Lung (tissue), 12 donors: ENCODE results near the gene NBAS. TPM values are rescaled to one million over a fixed set of nuclear protein-coding genes. Genes with fewer than 3 reads are reported as not detected.

ENCODE experiments used
- ATAC-seq: fragments of 200-7000 bp; cut with Tn5 transposase; one replicate; pipeline ENCODE4 v1.9.1; 2020; ENCODE audit warnings: moderate number of reproducible peaks; ENCODE audit not compliant: insufficient read depth, low FRiP score
- DNase-seq, 3 donors: peaks; one replicate each; pipeline ENCODE4 v3.0.0-alpha.2; 2013 to 2017
- H3K27ac ChIP-seq, 2 donors: one replicate each; pipeline ENCODE4 v1.5.1; 2013; ENCODE audit warnings: mild to moderate bottlenecking in 2 of 2, moderate library complexity in 2 of 2, control low read depth in 1 of 2, inconsistent platforms in 1 of 2, low read depth in 1 of 2, low read length in 1 of 2
- H3K27me3 ChIP-seq, 3 donors: one replicate each; pipeline ENCODE4 v1.5.1; 2013; ENCODE audit warnings: low read length in 2 of 3; ENCODE audit not compliant: control insufficient read depth in 3 of 3, insufficient read depth in 3 of 3
- H3K36me3 ChIP-seq, 4 donors: one replicate each; pipeline ENCODE4 v1.5.1; 2013; ENCODE audit warnings: low read length in 4 of 4, mild to moderate bottlenecking in 1 of 4, moderate library complexity in 1 of 4; ENCODE audit not compliant: control insufficient read depth in 4 of 4, insufficient read depth in 4 of 4
- H3K4me1 ChIP-seq, 5 donors: one replicate each; pipeline ENCODE4 v1.5.1; 2013; ENCODE audit warnings: low read length in 5 of 5, mild to moderate bottlenecking in 2 of 5, moderate library complexity in 1 of 5; ENCODE audit not compliant: control insufficient read depth in 5 of 5, insufficient read depth in 5 of 5
- H3K4me3 ChIP-seq: one replicate; pipeline ENCODE4 v1.5.1; 2013; ENCODE audit warnings: mild to moderate bottlenecking, control low read depth, moderate library complexity
- H3K9ac ChIP-seq, 2 donors: one replicate each; pipeline ENCODE4 v1.5.1; 2013; ENCODE audit warnings: low read length in 2 of 2, control low read depth in 1 of 2; ENCODE audit not compliant: insufficient read depth in 1 of 2
- H3K9me3 ChIP-seq, 4 donors: one replicate each; pipeline ENCODE4 v1.5.1; 2013; ENCODE audit warnings: low read length in 3 of 4, mild to moderate bottlenecking in 1 of 4, moderate library complexity in 1 of 4; ENCODE audit not compliant: control insufficient read depth in 4 of 4, insufficient read depth in 3 of 4
- WGBS, 2 donors: extraction: QIAGEN DNeasy Blood & Tissue Kit; methylation state at CpG; one replicate each; pipeline ENCODE4 v1.1.7; 2013; 5-methylcytosine and 5-hydroxymethylcytosine counted together
- polyA plus RNA-seq, 2 donors: library from polyadenylated mRNA; stranded (reverse); fragments of 200-250 nt; gene quantifications; one replicate each; pipeline ENCODE4 v1.2.1, GENCODE V29; 2013
- total RNA-seq, 2 donors: library from RNA; depleted of rRNA in 1 of 2; stranded (reverse); fragments of >200 nt in 1 of 2; gene quantifications; one replicate each; pipeline ENCODE4 v1.2.1, GENCODE V29; 2014 to 2021
- TF ChIP-seq, protein P1 (sequence below): IDR thresholded peaks from 2 replicates; pipeline ENCODE4 v1.5.1; 2012; ENCODE audit warnings: mild to moderate bottlenecking; ENCODE audit errors: control extremely low read depth, extremely low read depth
- donor health status: control.
- donor health status: control.
- donor health status: Bipolar disorder and iron deficiency.
- donor health status: healthy.
- donor health status: DM: yes; HTN: yes; CAD: no.

The NBAS gene
- total and polyA plus RNA-seq, 4 donors = 15.6 to 61.3 (median 35.4) TPM

DNA sequence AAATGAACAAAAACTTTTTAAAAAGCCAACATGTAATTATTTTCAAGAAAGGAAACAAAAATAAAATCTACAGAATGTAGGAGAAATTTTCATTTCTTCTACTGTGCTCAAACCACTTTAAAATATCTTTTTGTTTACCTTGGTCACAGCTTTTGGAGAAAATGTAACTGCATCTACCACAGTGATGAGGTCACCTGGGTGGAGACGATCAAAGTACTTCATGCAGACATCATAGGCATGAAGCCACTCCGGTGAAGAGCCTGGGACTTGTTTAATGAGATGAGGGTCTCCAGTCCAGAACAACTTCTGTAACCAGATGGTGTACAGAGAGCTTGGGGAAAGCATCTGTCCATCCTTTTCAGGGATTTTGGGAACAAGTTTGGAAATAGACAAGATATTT is 285.8 kb downstream of the NBAS start:
- H3K27me3 ChIP-seq = no peaks in the 10 kb centered on the region
- no peak overlapping the region for H3K9ac ChIP-seq
- H3K9me3 ChIP-seq = no peaks in the 10 kb centered on the region
- H3K4me1 ChIP-seq = peaks cover 0 to 5% (median 0%) of the 10 kb centered on the region in 5 donors
- no peak for DNase-seq
- peaks cover 4 to 13% (median 8%) of the 10 kb centered on the region in 4 donors for H3K36me3 ChIP-seq
- ATAC-seq = no peak
- no peak overlapping the region for H3K4me3 ChIP-seq
- 82 to 90% methylated on average over 2 of the region's 2 CpGs for WGBS, 2 donors
- H3K27ac ChIP-seq = no peak overlapping the region
- TF ChIP-seq, protein P1, sequence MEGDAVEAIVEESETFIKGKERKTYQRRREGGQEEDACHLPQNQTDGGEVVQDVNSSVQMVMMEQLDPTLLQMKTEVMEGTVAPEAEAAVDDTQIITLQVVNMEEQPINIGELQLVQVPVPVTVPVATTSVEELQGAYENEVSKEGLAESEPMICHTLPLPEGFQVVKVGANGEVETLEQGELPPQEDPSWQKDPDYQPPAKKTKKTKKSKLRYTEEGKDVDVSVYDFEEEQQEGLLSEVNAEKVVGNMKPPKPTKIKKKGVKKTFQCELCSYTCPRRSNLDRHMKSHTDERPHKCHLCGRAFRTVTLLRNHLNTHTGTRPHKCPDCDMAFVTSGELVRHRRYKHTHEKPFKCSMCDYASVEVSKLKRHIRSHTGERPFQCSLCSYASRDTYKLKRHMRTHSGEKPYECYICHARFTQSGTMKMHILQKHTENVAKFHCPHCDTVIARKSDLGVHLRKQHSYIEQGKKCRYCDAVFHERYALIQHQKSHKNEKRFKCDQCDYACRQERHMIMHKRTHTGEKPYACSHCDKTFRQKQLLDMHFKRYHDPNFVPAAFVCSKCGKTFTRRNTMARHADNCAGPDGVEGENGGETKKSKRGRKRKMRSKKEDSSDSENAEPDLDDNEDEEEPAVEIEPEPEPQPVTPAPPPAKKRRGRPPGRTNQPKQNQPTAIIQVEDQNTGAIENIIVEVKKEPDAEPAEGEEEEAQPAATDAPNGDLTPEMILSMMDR = no peak

DNA sequence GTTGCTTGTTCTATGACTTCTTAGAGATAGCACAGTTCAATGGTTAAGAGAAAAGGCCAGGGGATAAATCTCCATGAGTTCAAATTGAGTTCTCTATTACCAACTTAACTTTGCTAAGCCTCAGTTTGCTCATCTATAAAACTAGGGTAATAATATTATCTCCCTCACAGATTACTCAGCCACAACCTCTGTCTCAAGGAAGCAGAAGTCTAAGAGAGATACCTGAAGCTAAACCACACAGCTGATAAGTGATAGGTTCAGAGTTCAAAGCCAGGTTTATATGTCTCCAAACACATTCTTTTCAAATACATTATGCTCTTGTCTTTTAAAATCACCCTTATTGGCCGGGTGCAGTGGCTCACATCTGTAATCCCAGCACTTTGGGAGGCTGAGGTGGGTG is 287.7 kb downstream of the NBAS start:
- Histone ChIP-seq H3K4me3 (no peak overlapping the region), H3K9ac (no peak overlapping the region), H3K9me3 (no peaks in the 10 kb centered on the region), H3K4me1 (peaks cover 0 to 2% (median 0%) of the 10 kb centered on the region in 5 donors), H3K27me3 (no peaks in the 10 kb centered on the region), H3K27ac (no peak overlapping the region), H3K36me3 (peaks cover 4 to 14% (median 9%) of the 10 kb centered on the region in 4 donors)
- 91 to 97% methylated on average over 1 of the region's 1 CpG for WGBS, 2 donors
- no peak for ATAC-seq
- TF ChIP-seq, protein P1 = no peak
- no peak for DNase-seq

DNA sequence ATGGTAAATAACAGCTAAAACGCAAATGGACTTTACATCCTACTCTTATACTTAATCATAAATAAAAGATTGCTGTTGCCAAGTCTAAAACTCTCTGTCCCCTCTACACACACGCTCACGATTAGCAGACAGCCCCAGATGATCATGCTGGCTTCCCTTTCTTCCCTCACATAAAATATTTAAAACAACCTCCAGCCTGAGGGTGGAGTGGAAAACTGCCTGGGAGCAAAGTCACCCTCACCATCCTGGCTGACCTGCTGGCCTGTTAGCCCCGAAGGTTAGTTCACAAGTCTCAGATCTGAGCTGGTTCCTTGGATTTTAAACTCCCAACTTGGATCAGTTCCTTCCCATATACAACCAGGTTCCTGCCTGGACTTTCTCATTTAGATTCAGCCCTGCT is 288.2 kb downstream of the NBAS start:
- peaks cover 4 to 19% (median 9%) of the 10 kb centered on the region in 4 donors for H3K36me3 ChIP-seq
- TF ChIP-seq, protein P1 = no peak
- no peaks in the 10 kb centered on the region for H3K27me3 ChIP-seq
- DNase-seq = no peak
- H3K9ac ChIP-seq = no peak overlapping the region
- no peak for ATAC-seq
- no peak overlapping the region for H3K4me3 ChIP-seq
- no peaks in the 10 kb centered on the region for H3K4me1 ChIP-seq
- 69 to 81% methylated on average over 4 of the region's 4 CpGs for WGBS, 2 donors
- no peaks in the 10 kb centered on the region for H3K9me3 ChIP-seq
- no peak overlapping the region for H3K27ac ChIP-seq

DNA sequence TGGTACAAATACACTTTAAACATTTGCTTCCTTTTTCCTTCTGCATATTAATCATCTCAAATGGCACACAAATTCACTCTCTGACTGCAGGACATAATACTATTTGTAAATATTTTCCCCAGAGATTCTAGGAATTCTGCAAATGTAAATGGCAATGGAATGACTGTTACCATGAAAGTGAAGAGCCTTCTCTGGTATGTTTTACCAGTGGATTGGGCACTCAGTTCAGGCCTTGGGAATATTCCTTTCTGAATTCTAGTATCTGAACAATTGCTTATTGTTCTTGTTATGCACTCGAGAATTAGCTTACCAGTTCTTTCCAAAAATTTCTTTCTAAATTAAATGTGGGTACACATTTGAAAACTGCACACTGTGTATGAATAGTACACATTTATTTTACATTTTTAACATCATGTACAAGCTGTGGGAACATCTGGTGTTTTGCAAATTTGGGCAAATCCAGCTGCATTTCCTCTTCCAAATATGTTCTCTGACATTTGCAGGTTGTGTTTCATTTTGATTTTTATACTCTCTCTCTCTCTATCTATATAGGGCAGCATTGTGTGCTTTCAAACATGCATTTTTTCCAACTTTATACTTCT is 289.1 kb downstream of the NBAS start:
- DNase-seq = no peak
- Histone ChIP-seq H3K27ac (no peak overlapping the region), H3K9ac (no peak overlapping the region), H3K9me3 (no peaks in the 10 kb centered on the region), H3K4me1 (no peaks in the 10 kb centered on the region), H3K27me3 (no peaks in the 10 kb centered on the region), H3K4me3 (no peak overlapping the region), H3K36me3 (peaks cover 4 to 20% (median 7%) of the 10 kb centered on the region in 4 donors)
- WGBS, 2 donors = 73 to 86% methylated on average over 1 of the region's 1 CpG
- TF ChIP-seq, protein P1 = no peak
- ATAC-seq = no peak
